ENCODE data around the gene CDY2A.
"Not testable (repeated sequence)": the region's sequence is repeated elsewhere in the genome, so short reads cannot be mapped to it uniquely, and the experiment has no call there.

DNA sequence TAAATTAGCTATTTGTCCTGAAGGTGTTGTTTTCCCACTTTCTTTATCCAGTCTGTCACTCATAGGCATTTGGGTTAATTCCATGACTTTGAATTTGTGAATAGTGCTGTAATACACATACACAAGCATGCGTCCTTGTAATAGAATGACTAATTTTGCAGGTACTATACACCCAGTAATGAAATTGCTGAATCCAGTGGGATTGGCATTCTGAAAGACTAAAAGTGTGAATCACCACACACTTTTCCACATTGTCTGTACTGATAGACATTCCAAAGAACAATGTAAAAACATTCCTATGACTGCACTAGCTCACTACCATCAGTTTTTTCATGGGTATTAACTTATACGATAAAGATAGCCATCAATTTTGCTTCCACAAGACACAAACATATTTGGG is 27.3 kb upstream of the CDY2A start:
- TF ChIP-seq CSDC2 (CRISPR knock-in tag; IDR thresholded peaks at IDR 0.05); ARNTL (CRISPR knock-in tag; IDR thresholded peaks at IDR 0.05; ENCODE audit: borderline replicate concordance, low read depth); PATZ1 (CRISPR knock-in tag; IDR thresholded peaks at IDR 0.05; ENCODE audit: borderline replicate concordance); ZC3H10 (CRISPR knock-in tag; IDR thresholded peaks at IDR 0.05); BACH2 (CRISPR knock-in tag; IDR thresholded peaks at IDR 0.05; ENCODE audit: borderline replicate concordance); TCF4 (CRISPR knock-in tag; IDR thresholded peaks at IDR 0.05; ENCODE audit: borderline replicate concordance); GLIS3 (CRISPR knock-in tag; IDR thresholded peaks at IDR 0.05); CSRNP3 (CRISPR knock-in tag; IDR thresholded peaks at IDR 0.05); OSR1 (CRISPR knock-in tag; IDR thresholded peaks at IDR 0.05); ZFP30 (CRISPR knock-in tag; IDR thresholded peaks at IDR 0.05); TOX (CRISPR knock-in tag; IDR thresholded peaks at IDR 0.05; ENCODE audit: borderline replicate concordance): not testable (repeated sequence)
- TF ChIP-seq, protein P1, sequence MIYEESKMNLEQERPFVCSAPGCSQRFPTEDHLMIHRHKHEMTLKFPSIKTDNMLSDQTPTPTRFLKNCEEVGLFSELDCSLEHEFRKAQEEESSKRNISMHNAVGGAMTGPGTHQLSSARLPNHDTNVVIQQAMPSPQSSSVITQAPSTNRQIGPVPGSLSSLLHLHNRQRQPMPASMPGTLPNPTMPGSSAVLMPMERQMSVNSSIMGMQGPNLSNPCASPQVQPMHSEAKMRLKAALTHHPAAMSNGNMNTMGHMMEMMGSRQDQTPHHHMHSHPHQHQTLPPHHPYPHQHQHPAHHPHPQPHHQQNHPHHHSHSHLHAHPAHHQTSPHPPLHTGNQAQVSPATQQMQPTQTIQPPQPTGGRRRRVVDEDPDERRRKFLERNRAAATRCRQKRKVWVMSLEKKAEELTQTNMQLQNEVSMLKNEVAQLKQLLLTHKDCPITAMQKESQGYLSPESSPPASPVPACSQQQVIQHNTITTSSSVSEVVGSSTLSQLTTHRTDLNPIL (CRISPR knock-in tag; IDR thresholded peaks at IDR 0.05; ENCODE audit: low read depth), result not testable (repeated sequence)
- TF ChIP-seq, protein P2, sequence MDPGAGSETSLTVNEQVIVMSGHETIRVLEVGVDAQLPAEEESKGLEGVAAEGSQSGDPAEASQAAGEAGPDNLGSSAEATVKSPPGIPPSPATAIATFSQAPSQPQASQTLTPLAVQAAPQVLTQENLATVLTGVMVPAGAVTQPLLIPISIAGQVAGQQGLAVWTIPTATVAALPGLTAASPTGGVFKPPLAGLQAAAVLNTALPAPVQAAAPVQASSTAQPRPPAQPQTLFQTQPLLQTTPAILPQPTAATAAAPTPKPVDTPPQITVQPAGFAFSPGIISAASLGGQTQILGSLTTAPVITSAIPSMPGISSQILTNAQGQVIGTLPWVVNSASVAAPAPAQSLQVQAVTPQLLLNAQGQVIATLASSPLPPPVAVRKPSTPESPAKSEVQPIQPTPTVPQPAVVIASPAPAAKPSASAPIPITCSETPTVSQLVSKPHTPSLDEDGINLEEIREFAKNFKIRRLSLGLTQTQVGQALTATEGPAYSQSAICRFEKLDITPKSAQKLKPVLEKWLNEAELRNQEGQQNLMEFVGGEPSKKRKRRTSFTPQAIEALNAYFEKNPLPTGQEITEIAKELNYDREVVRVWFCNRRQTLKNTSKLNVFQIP (CRISPR knock-in tag; IDR thresholded peaks at IDR 0.05; ENCODE audit: borderline replicate concordance, low read depth), result not testable (repeated sequence)
